ENCODE data around the gene MYO18B. TPM values are rescaled to one million over a fixed set of nuclear protein-coding genes. Genes with fewer than 3 reads are reported as not detected.

Gene MYO18B
- total RNA-seq, 1 donor from 2014 or later, result not detected

DNA sequence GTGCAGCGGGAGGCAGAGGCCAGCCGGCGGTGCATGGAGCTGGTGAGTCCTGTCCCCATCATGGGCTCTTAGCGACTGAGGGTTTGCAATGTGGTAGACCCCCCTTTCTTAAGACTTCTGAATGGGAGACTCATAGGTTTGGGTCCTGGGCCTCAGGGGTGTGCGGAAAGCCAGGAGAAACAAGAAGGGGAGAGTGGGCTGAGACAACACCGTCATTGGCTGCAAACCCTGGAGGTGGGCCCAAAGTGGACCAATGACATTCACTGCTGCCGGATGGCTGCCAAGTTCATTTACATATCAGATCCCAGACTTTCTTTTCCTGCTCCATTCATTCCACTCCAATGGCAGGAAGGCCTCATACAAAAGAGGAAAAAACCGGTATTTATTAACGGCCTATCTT, 213.3 kb downstream of the MYO18B start:
- H3K36me3 ChIP-seq, result no peaks in the 10 kb centered on the region
- no peaks in the 10 kb centered on the region for H3K4me1 ChIP-seq
- H3K27ac ChIP-seq, result no peak overlapping the region
- no peaks in the 10 kb centered on the region for H3K9me3 ChIP-seq
- TF ChIP-seq POLR2AphosphoS5 (IDR thresholded peaks at IDR 0.05; ENCODE audit: insufficient read depth in 1 of 2, low read depth in 1 of 2), result no peak
- no peaks in the 10 kb centered on the region for H3K27me3 ChIP-seq
- intact Hi-C loops (cut with DNase I), result no loop called here
- DNase-seq (ENCODE audit: extremely low spot score in 2 of 2), result no peak
- no peak overlapping the region for H3K4me3 ChIP-seq

- no peak for DNase-seq (ENCODE audit: extremely low spot score in 2 of 2)
- no peaks in the 10 kb centered on the region for H3K27me3 ChIP-seq
- H3K36me3 ChIP-seq, result no peaks in the 10 kb centered on the region
- TF ChIP-seq POLR2A (IDR thresholded peaks at IDR 0.05) (no peak), POLR2AphosphoS5 (IDR thresholded peaks at IDR 0.05; ENCODE audit: insufficient read depth in 1 of 2, low read depth in 1 of 2) (no peak)
- TF ChIP-seq, protein P1, sequence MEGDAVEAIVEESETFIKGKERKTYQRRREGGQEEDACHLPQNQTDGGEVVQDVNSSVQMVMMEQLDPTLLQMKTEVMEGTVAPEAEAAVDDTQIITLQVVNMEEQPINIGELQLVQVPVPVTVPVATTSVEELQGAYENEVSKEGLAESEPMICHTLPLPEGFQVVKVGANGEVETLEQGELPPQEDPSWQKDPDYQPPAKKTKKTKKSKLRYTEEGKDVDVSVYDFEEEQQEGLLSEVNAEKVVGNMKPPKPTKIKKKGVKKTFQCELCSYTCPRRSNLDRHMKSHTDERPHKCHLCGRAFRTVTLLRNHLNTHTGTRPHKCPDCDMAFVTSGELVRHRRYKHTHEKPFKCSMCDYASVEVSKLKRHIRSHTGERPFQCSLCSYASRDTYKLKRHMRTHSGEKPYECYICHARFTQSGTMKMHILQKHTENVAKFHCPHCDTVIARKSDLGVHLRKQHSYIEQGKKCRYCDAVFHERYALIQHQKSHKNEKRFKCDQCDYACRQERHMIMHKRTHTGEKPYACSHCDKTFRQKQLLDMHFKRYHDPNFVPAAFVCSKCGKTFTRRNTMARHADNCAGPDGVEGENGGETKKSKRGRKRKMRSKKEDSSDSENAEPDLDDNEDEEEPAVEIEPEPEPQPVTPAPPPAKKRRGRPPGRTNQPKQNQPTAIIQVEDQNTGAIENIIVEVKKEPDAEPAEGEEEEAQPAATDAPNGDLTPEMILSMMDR (IDR thresholded peaks at IDR 0.05), result no peak
- H3K27ac ChIP-seq, result no peak overlapping the region
- no peaks in the 10 kb centered on the region for H3K9me3 ChIP-seq
- intact Hi-C loops (cut with DNase I), result no loop called here
- H3K4me1 ChIP-seq, result no peaks in the 10 kb centered on the region
- H3K4me3 ChIP-seq, result no peak overlapping the region
These were observed 214.8 kb downstream of the MYO18B start for GRCh38 chr22:25956801-25957200.

- TF ChIP-seq POLR2AphosphoS5 (IDR thresholded peaks at IDR 0.05; ENCODE audit: insufficient read depth in 1 of 2, low read depth in 1 of 2), result no peak
- TF ChIP-seq, protein P1 (IDR thresholded peaks at IDR 0.05), result no peak
- no peak for TF ChIP-seq POLR2A (IDR thresholded peaks at IDR 0.05)
- no peaks in the 10 kb centered on the region for H3K9me3 ChIP-seq
- DNase-seq (ENCODE audit: extremely low spot score in 2 of 2), result no peak
- H3K4me1 ChIP-seq, result no peaks in the 10 kb centered on the region
- no peaks in the 10 kb centered on the region for H3K36me3 ChIP-seq
- H3K27me3 ChIP-seq, result no peaks in the 10 kb centered on the region
- no peak overlapping the region for H3K4me3 ChIP-seq
- intact Hi-C loops (cut with DNase I), result no loop called here
- no peak overlapping the region for H3K27ac ChIP-seq
These were observed 218.1 kb downstream of the MYO18B start for GRCh38 chr22:25959818-25960774.

GRCh38 chr22:25961699-25962098, 219.7 kb downstream of the MYO18B start:
- no peak overlapping the region for H3K27ac ChIP-seq
- H3K4me3 ChIP-seq, result no peak overlapping the region
- no peak for DNase-seq (ENCODE audit: extremely low spot score in 2 of 2)
- H3K4me1 ChIP-seq, result no peaks in the 10 kb centered on the region
- TF ChIP-seq POLR2AphosphoS5 (IDR thresholded peaks at IDR 0.05; ENCODE audit: insufficient read depth in 1 of 2, low read depth in 1 of 2) (no peak), POLR2A (IDR thresholded peaks at IDR 0.05) (no peak)
- TF ChIP-seq, protein P1 (IDR thresholded peaks at IDR 0.05), result no peak
- H3K9me3 ChIP-seq, result no peaks in the 10 kb centered on the region
- intact Hi-C loops (cut with DNase I), result no loop called here
- no peaks in the 10 kb centered on the region for H3K36me3 ChIP-seq
- no peaks in the 10 kb centered on the region for H3K27me3 ChIP-seq

DNA sequence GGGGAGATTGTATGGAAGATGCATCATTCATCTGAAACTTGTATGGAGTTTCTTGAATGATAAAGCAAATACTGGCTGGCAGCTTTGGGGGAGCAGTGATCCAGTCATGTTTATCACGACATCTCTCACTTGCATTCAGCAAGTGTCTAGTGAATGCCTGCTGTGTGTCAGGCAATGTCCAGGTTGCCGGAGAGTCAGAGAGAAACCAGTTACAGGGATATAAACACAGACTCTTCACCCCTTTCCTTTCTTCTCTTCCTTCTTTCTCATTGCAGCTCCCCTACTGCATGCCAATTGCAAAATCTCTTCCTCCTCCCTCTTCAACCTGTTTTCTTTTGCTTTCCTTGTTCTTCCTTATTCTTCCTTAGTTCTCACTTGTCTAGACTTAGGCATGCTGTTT, 220.7 kb downstream of the MYO18B start:
- no peak for DNase-seq (ENCODE audit: extremely low spot score in 2 of 2)
- no peak overlapping the region for H3K4me3 ChIP-seq
- TF ChIP-seq, protein P1 (IDR thresholded peaks at IDR 0.05), result no peak
- no peak for TF ChIP-seq POLR2A (IDR thresholded peaks at IDR 0.05)
- no peak for TF ChIP-seq POLR2AphosphoS5 (IDR thresholded peaks at IDR 0.05; ENCODE audit: insufficient read depth in 1 of 2, low read depth in 1 of 2)
- no peaks in the 10 kb centered on the region for H3K9me3 ChIP-seq
- intact Hi-C loops (cut with DNase I), result no loop called here
- no peaks in the 10 kb centered on the region for H3K27me3 ChIP-seq
- no peaks in the 10 kb centered on the region for H3K4me1 ChIP-seq
- no peaks in the 10 kb centered on the region for H3K36me3 ChIP-seq
- no peak overlapping the region for H3K27ac ChIP-seq

All from vagina (tissue), 2 donors.